Raji (cell line): ENCODE measurements around the gene VENTX.

ENCODE experiments used
- POLR2A ChIP-seq: IDR thresholded peaks from 2 replicates; pipeline ENCODE4 v1.6.1; 2011; ENCODE audit warnings: low read depth, low read length, control low read depth; ENCODE audit not compliant: insufficient read depth

Gene VENTX

GRCh38 chr10:133198621-133199487, 38.8 kb upstream of the VENTX start:
- no peak for TF ChIP-seq POLR2A

GRCh38 chr10:133199488-133199885, 38.2 kb upstream of the VENTX start:
- TF ChIP-seq POLR2A = no peak

GRCh38 chr10:133199992-133200611, 37.6 kb upstream of the VENTX start:
- TF ChIP-seq POLR2A = no peak

- no peak for TF ChIP-seq POLR2A
These were observed 37.0 kb upstream of the VENTX start for GRCh38 chr10:133200621-133201031.

GRCh38 chr10:133201151-133201947, 36.3 kb upstream of the VENTX start:
- no peak for TF ChIP-seq POLR2A

GRCh38 chr10:133201948-133202725, 35.5 kb upstream of the VENTX start:
- TF ChIP-seq POLR2A = no peak

- no peak for TF ChIP-seq POLR2A
These were observed 34.6 kb upstream of the VENTX start for GRCh38 chr10:133202778-133203651.

- TF ChIP-seq POLR2A = no peak
These were observed 33.9 kb upstream of the VENTX start for GRCh38 chr10:133203652-133204195.

GRCh38 chr10:133204226-133205015, 33.2 kb upstream of the VENTX start:
- no peak for TF ChIP-seq POLR2A

- TF ChIP-seq POLR2A = no peak
These were observed 32.5 kb upstream of the VENTX start for GRCh38 chr10:133205146-133205545.

GRCh38 chr10:133206356-133207040, 31.2 kb upstream of the VENTX start:
- no peak for TF ChIP-seq POLR2A

- TF ChIP-seq POLR2A = no peak
These were observed 30.5 kb upstream of the VENTX start for GRCh38 chr10:133207041-133207600.

- TF ChIP-seq POLR2A = no peak
These were observed 30.0 kb upstream of the VENTX start for GRCh38 chr10:133207627-133208026.
